CD14-positive monocyte (primary cell): Measurements from ENCODE around the gene PRMT2. TPM values are rescaled to one million over a fixed set of nuclear protein-coding genes. Genes with fewer than 3 reads are reported as not detected.

Source experiments
- DNase-seq, 3 donors: peaks; one replicate each; pipeline ENCODE4 v3.0.0-alpha.2; 2011 to 2022
- H2AFZ ChIP-seq: 2 replicates; pipeline ENCODE4 v1.6.0; 2012; ENCODE audit warnings: mild to moderate bottlenecking, low read depth, low read length, inconsistent platforms; ENCODE audit not compliant: insufficient read depth, poor library complexity, severe bottlenecking
- H3K27ac ChIP-seq, 2 donors: 1 replicate in 1 of 2; 2 replicates in 1 of 2; pipeline ENCODE4 v1.5.1; 2012 to 2013; ENCODE audit warnings: low read length in 2 of 2, control low read depth in 1 of 2, inconsistent platforms in 1 of 2, low read depth in 1 of 2, mild to moderate bottlenecking in 1 of 2
- H3K27me3 ChIP-seq, 2 donors: one replicate each; pipeline versions ENCODE4 v1.6.0 to v1.6.1; 2011 to 2013; ENCODE audit warnings: low read length in 2 of 2; ENCODE audit not compliant: control insufficient read depth in 2 of 2, insufficient read depth in 2 of 2
- H3K36me3 ChIP-seq, 2 donors: replicated peaks in 1 of 2; 1 replicate in 1 of 2; 2 replicates in 1 of 2; pipeline versions ENCODE4 v1.5.1 to v1.6.1; 2012 to 2013; ENCODE audit warnings: low read length in 2 of 2, control low read depth in 1 of 2, inconsistent platforms in 1 of 2, mild to moderate bottlenecking in 1 of 2; ENCODE audit not compliant: insufficient read depth in 2 of 2, control insufficient read depth in 1 of 2
- H3K4me1 ChIP-seq, 2 donors: 1 replicate in 1 of 2; 2 replicates in 1 of 2; pipeline versions ENCODE4 v1.5.1 to v1.6.1; 2012 to 2013; ENCODE audit warnings: low read length in 2 of 2, control low read depth in 1 of 2, inconsistent platforms in 1 of 2, mild to moderate bottlenecking in 1 of 2, moderate library complexity in 1 of 2; ENCODE audit not compliant: insufficient read depth in 2 of 2, control insufficient read depth in 1 of 2
- H3K4me2 ChIP-seq: replicated peaks from 2 replicates; pipeline ENCODE3; 2012; ENCODE audit warnings: low read length, moderate library complexity, mild to moderate bottlenecking; ENCODE audit not compliant: poor library complexity, severe bottlenecking; ENCODE audit errors: extremely low read depth
- H3K4me3 ChIP-seq, 3 experiments: fragments of 200-600 bp in 1 of 3; sonication (generic) in 1 of 3; replicated peaks in 1 of 3; 1 replicate in 2 of 3; 2 replicates in 1 of 3; pipeline ENCODE4 v1.5.1; 2011 to 2013; ENCODE audit warnings: low read length in 3 of 3, mild to moderate bottlenecking in 3 of 3, control low read depth in 2 of 3, low read depth in 2 of 3, inconsistent platforms in 1 of 3, moderate library complexity in 1 of 3
- H3K79me2 ChIP-seq: 2 replicates; pipeline ENCODE4 v1.6.0; 2012; ENCODE audit warnings: mild to moderate bottlenecking, control low read depth, inconsistent platforms, low read length, moderate library complexity; ENCODE audit not compliant: insufficient read depth
- H3K9ac ChIP-seq: 2 replicates; pipeline ENCODE4 v1.6.0; 2017; ENCODE audit warnings: low read length, mild to moderate bottlenecking; ENCODE audit not compliant: insufficient read depth, poor library complexity, severe bottlenecking
- H3K9me3 ChIP-seq, 2 donors: replicated peaks in 1 of 2; 1 replicate in 1 of 2; 2 replicates in 1 of 2; pipeline versions ENCODE4 v1.5.1 to v1.6.1; 2012 to 2013; ENCODE audit warnings: low read length in 2 of 2, control low read depth in 1 of 2; ENCODE audit not compliant: control insufficient read depth in 1 of 2, insufficient read depth in 1 of 2
- H4K20me1 ChIP-seq: 2 replicates; pipeline ENCODE4 v1.6.0; 2012; ENCODE audit warnings: mild to moderate bottlenecking, low read length, control low read depth, moderate library complexity; ENCODE audit not compliant: insufficient read depth
- H3K27ac Mint-ChIP-seq, 7 donors: one replicate each; pipeline ENCODE4 v1.8.0; 2020; ENCODE audit warnings: mild to moderate bottlenecking in 7 of 7, mixed read lengths in 7 of 7, moderate library complexity in 6 of 7, inconsistent platforms in 2 of 7
- H3K27me3 Mint-ChIP-seq, 3 donors: one replicate each; pipeline ENCODE4 v1.8.0; 2021 to 2022; ENCODE audit warnings: low read depth in 3 of 3, mild to moderate bottlenecking in 3 of 3, mixed read lengths in 3 of 3, moderate library complexity in 3 of 3, inconsistent platforms in 1 of 3
- H3K36me3 Mint-ChIP-seq, 2 donors: one replicate each; pipeline ENCODE4 v1.8.0; 2020; ENCODE audit warnings: mixed read lengths in 2 of 2, inconsistent platforms in 1 of 2, mild to moderate bottlenecking in 1 of 2
- H3K4me1 Mint-ChIP-seq: one replicate; pipeline ENCODE4 v1.8.0; 2020; ENCODE audit warnings: mild to moderate bottlenecking, mixed read lengths
- H3K4me3 Mint-ChIP-seq, 2 donors: one replicate each; pipeline ENCODE4 v1.8.0; 2020; ENCODE audit warnings: mild to moderate bottlenecking in 2 of 2, mixed read lengths in 2 of 2, moderate library complexity in 1 of 2
- H3K9me3 Mint-ChIP-seq, 7 donors: one replicate each; pipeline ENCODE4 v1.8.0; 2020 to 2022; ENCODE audit warnings: mixed read lengths in 7 of 7, mild to moderate bottlenecking in 6 of 7, moderate library complexity in 6 of 7, inconsistent platforms in 2 of 7
- WGBS: methylation state at CpG from one replicate; pipeline ENCODE4 v1.1.5; 2013; ENCODE audit warnings: missing lambda C conversion rate; ENCODE audit not compliant: insufficient coverage; 5-methylcytosine and 5-hydroxymethylcytosine counted together
- intact Hi-C, 2 donors: fragments of 100-400 bp; cut with micrococcal nuclease; formaldehyde crosslinking; loops; one replicate each; pipeline versions ENCODE4 v1.15.0 to v1.15.1; 2023
- polyA plus RNA-seq, 3 donors: library from polyadenylated mRNA; depleted of rRNA in 1 of 3; unstranded in 2 of 3; stranded (reverse) in 1 of 3; fragments of 300-500 nt in 2 of 3; fragments of >200 nt in 1 of 3; fragmentation: Illumina TruSeq in 2 of 3; gene quantifications; 1 replicate in 2 of 3; 2 replicates in 1 of 3; pipeline ENCODE4 v1.2.3, GENCODE V29; 2012 to 2021
- TF ChIP-seq, protein P1 (sequence below): fragments of 200-600 bp; IDR thresholded peaks from one replicate; pipeline ENCODE4 v1.8.0; 2022; ENCODE audit warnings: antibody characterized with exemption, mild to moderate bottlenecking

Gene PRMT2
- polyA plus RNA-seq, 3 donors: 71.5 to 106 (median 77.2) TPM

DNA sequence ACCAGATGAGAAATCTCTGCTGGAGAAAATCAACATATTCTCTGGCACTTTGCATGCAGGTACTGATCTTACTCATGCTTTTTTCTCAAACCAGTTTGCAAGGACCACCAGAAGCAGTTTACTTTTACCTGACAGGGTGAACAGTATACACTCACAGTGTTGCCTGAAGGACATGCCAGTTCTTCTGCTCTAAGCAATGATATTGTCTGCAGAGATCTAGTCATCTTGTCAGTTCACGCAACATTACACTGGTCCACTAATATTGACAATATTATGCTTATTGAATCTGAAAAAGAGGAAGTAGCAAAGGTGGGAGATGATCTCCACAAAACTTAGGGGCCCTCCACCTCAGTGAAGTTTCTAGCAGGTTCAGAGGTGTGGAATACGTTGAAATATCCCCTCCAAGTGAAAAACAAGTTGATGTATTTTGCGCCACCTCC is 26.8 kb upstream of the PRMT2 start:
- H3K9ac ChIP-seq: no peak overlapping the region
- no peak overlapping the region for H3K27ac ChIP-seq
- Mint-ChIP-seq H3K36me3 (no peaks in the 10 kb centered on the region), H3K9me3 (peaks cover 0 to 9% (median 4%) of the 10 kb centered on the region in 7 donors), H3K4me1 (peaks cover 33% of the 10 kb centered on the region), H3K4me3 (no peak overlapping the region), H3K27me3 (peaks cover 0 to 2% (median 0%) of the 10 kb centered on the region in 3 donors), H3K27ac (no peak overlapping the region)
- no peaks in the 10 kb centered on the region for H4K20me1 ChIP-seq
- no peak overlapping the region for H3K4me2 ChIP-seq
- H3K79me2 ChIP-seq: no peaks in the 10 kb centered on the region
- DNase-seq: no peak
- WGBS: no CpG with 5 or more reads among the region's 3 CpGs
- H3K36me3 ChIP-seq: no peaks in the 10 kb centered on the region
- H2AFZ ChIP-seq: no peak overlapping the region
- H3K4me1 ChIP-seq: peaks cover 26 to 28% of the 10 kb centered on the region in 2 donors
- intact Hi-C loops: no loop called here
- no peaks in the 10 kb centered on the region for H3K27me3 ChIP-seq
- H3K9me3 ChIP-seq: peaks cover 0 to 9% of the 10 kb centered on the region in 2 donors
- no peak overlapping the region for H3K4me3 ChIP-seq
- TF ChIP-seq, protein P1, sequence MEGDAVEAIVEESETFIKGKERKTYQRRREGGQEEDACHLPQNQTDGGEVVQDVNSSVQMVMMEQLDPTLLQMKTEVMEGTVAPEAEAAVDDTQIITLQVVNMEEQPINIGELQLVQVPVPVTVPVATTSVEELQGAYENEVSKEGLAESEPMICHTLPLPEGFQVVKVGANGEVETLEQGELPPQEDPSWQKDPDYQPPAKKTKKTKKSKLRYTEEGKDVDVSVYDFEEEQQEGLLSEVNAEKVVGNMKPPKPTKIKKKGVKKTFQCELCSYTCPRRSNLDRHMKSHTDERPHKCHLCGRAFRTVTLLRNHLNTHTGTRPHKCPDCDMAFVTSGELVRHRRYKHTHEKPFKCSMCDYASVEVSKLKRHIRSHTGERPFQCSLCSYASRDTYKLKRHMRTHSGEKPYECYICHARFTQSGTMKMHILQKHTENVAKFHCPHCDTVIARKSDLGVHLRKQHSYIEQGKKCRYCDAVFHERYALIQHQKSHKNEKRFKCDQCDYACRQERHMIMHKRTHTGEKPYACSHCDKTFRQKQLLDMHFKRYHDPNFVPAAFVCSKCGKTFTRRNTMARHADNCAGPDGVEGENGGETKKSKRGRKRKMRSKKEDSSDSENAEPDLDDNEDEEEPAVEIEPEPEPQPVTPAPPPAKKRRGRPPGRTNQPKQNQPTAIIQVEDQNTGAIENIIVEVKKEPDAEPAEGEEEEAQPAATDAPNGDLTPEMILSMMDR: no peak

DNA sequence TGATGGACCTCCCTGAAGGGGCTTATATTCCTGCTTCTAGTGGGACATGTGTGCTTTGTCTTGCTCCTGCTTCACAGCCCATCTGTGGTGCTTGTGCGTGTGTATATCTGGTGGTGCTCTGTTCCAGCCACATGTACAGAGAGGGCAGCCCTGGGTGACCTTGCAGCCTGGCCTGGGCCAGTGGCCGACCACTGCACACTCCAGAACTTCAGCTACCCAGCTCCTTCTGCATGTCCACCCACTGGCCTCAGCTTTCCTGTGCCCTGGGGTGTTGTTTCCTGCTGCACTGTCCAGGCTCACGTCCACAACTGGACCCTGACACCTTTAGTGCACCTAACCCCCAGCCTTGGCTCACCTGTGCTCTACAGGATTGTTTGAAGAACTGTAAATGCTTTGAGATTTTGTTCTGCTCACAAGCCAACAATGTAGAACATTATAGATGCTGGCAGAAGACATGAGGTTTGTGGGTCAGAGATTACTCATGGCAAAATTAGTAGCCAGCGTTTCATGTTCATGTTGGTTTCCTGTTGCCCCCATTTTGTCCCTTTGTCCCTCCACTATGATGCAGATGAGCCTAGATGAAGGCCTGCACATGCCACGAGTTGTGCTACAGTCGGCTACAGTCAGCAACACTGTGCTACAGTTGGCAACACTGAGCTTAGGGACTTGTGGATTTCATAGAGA is 25.3 kb upstream of the PRMT2 start:
- Mint-ChIP-seq H3K36me3 (no peaks in the 10 kb centered on the region), H3K9me3 (peaks cover 0 to 9% (median 4%) of the 10 kb centered on the region in 7 donors), H3K27me3 (peaks cover 0 to 2% (median 0%) of the 10 kb centered on the region in 3 donors), H3K4me3 (no peak overlapping the region), H3K27ac (no peak overlapping the region), H3K4me1 (peaks cover 24% of the 10 kb centered on the region)
- H2AFZ ChIP-seq: no peak overlapping the region
- no peak overlapping the region for H3K4me3 ChIP-seq
- TF ChIP-seq, protein P1: no peak
- no peak overlapping the region for H3K27ac ChIP-seq
- intact Hi-C loops: no loop called here
- no peaks in the 10 kb centered on the region for H3K79me2 ChIP-seq
- 97% methylated on average over 4 of the region's 6 CpGs for WGBS
- peaks cover 0 to 9% of the 10 kb centered on the region in 2 donors for H3K9me3 ChIP-seq
- no peak overlapping the region for H3K4me2 ChIP-seq
- H3K27me3 ChIP-seq: no peaks in the 10 kb centered on the region
- H4K20me1 ChIP-seq: no peaks in the 10 kb centered on the region
- no peak for DNase-seq
- H3K4me1 ChIP-seq: peaks cover 18 to 21% of the 10 kb centered on the region in 2 donors
- H3K36me3 ChIP-seq: no peaks in the 10 kb centered on the region
- no peak overlapping the region for H3K9ac ChIP-seq
